Endodermal cell (in vitro differentiated cells): ENCODE results near the gene CD27. TPM values are rescaled to one million over a fixed set of nuclear protein-coding genes. Genes with fewer than 3 reads are reported as not detected.
A peak's percentile ranks its signal among the peaks of the same experiment; 100 is the strongest.

Source experiments
- DNase-seq: peaks from one replicate; pipeline ENCODE4 v3.0.0-alpha.2; 2017
- H3K27ac ChIP-seq: 2 replicates; pipeline ENCODE4 v1.5.1; 2013; ENCODE audit warnings: mild to moderate bottlenecking, low read depth, low read length, moderate library complexity
- H3K27me3 ChIP-seq: 2 replicates; pipeline ENCODE4 v1.6.1; 2013; ENCODE audit warnings: mild to moderate bottlenecking, low read length, moderate library complexity; ENCODE audit not compliant: insufficient read depth, control insufficient read depth, poor library complexity, severe bottlenecking
- H3K36me3 ChIP-seq: 2 replicates; pipeline ENCODE4 v1.7.0; 2013; ENCODE audit warnings: mild to moderate bottlenecking, low read length, moderate library complexity; ENCODE audit not compliant: control insufficient read depth, insufficient read depth
- H3K4me1 ChIP-seq: one replicate; pipeline ENCODE4 v1.7.0; 2013; ENCODE audit warnings: low read length; ENCODE audit not compliant: control insufficient read depth, insufficient read depth
- H3K4me3 ChIP-seq: 2 replicates; pipeline ENCODE4 v1.5.1; 2013; ENCODE audit warnings: mild to moderate bottlenecking, low read length, moderate library complexity
- H3K9ac ChIP-seq: 2 replicates; pipeline ENCODE4 v1.6.1; 2013; ENCODE audit warnings: mild to moderate bottlenecking, low read length, moderate library complexity; ENCODE audit not compliant: poor library complexity, severe bottlenecking; ENCODE audit errors: extremely low read depth
- H3K9me3 ChIP-seq: 2 replicates; pipeline ENCODE4 v1.6.1; 2013; ENCODE audit warnings: mild to moderate bottlenecking, low read length, moderate library complexity; ENCODE audit not compliant: control insufficient read depth
- H3K27ac Mint-ChIP-seq: 2 replicates; pipeline ENCODE4 v1.8.0; 2020; ENCODE audit warnings: mixed read lengths
- H3K27me3 Mint-ChIP-seq: 2 replicates; pipeline ENCODE4 v1.8.0; 2021; ENCODE audit warnings: mild to moderate bottlenecking, mixed read lengths; ENCODE audit not compliant: insufficient read depth
- H3K36me3 Mint-ChIP-seq: 2 replicates; pipeline ENCODE4 v1.8.0; 2020; ENCODE audit warnings: low read depth, mixed read lengths
- H3K4me1 Mint-ChIP-seq: 2 replicates; pipeline ENCODE4 v1.8.0; 2020; ENCODE audit warnings: mixed read lengths
- H3K4me3 Mint-ChIP-seq: 2 replicates; pipeline ENCODE4 v1.8.0; 2020; ENCODE audit warnings: mild to moderate bottlenecking, moderate library complexity, mixed read lengths
- H3K9me3 Mint-ChIP-seq: 2 replicates; pipeline ENCODE4 v1.8.0; 2020; ENCODE audit warnings: mild to moderate bottlenecking, mixed read lengths
- whole genome bisulfite sequencing, 2 experiments: methylation state at CpG; one replicate each; pipeline versions ENCODE4 v1.1.5 to v1.1.7; 2013; ENCODE audit warnings: missing lambda C conversion rate in 2 of 2, mixed read lengths in 1 of 2; ENCODE audit not compliant: insufficient coverage in 1 of 2, insufficient read length in 1 of 2; 5-methylcytosine and 5-hydroxymethylcytosine counted together
- total RNA-seq, 2 donors: library from RNA; stranded (reverse); fragmentation: NEBNext Ultra II Directional in 1 of 2; extraction: Animal tissue kit (Norgen Biotek cat#: 25700) in 1 of 2; gene quantifications; 2 replicates in 1 of 2; 3 replicates in 1 of 2; pipeline ENCODE4 v1.2.1, GENCODE V29; 2021
- TF ChIP-seq, protein P1 (sequence below): fragments of 200-600 bp; sonication (generic); conservative IDR thresholded peaks from 2 replicates; pipeline ENCODE4 v1.5.0; 2021; ENCODE audit warnings: antibody characterized with exemption, mild to moderate bottlenecking

Gene CD27
- total RNA-seq, 2 donors from 2014 or later: 0.44 TPM; not detected in 1

DNA sequence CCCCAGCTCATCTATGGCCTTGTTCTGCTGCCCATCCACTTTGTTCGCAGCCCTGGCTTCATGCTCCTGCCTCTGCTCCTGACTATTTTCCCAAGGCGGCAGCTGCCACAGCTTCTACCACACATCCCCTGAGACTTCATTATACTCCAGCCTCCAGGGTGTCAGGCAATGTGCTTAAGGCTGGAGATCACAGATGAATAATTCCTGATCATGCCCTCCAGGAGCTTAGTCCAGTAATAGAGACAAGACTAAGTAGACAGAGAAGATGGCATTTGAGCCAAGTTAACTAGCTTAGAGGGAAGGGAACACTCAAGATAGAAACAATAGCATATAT lies 14.2 kb downstream of the CD27 start:
- Mint-ChIP-seq H3K9me3 (no peaks in the 10 kb centered on the region), H3K27ac (no peak overlapping the region), H3K4me1 (no peaks in the 10 kb centered on the region), H3K27me3 (no peaks in the 10 kb centered on the region), H3K36me3 (peaks cover 45% of the 10 kb centered on the region), H3K4me3 (no peak overlapping the region)
- Histone ChIP-seq H3K4me1 (no peaks in the 10 kb centered on the region), H3K4me3 (no peak overlapping the region), H3K9me3 (no peaks in the 10 kb centered on the region), H3K36me3 (peaks cover 12% of the 10 kb centered on the region), H3K9ac (no peak overlapping the region), H3K27me3 (no peaks in the 10 kb centered on the region), H3K27ac (no peak overlapping the region)
- 94 to 97% methylated on average over 2 of the region's 2 CpGs for WGBS, 2 experiments
- DNase-seq: no peak
- TF ChIP-seq, protein P1, sequence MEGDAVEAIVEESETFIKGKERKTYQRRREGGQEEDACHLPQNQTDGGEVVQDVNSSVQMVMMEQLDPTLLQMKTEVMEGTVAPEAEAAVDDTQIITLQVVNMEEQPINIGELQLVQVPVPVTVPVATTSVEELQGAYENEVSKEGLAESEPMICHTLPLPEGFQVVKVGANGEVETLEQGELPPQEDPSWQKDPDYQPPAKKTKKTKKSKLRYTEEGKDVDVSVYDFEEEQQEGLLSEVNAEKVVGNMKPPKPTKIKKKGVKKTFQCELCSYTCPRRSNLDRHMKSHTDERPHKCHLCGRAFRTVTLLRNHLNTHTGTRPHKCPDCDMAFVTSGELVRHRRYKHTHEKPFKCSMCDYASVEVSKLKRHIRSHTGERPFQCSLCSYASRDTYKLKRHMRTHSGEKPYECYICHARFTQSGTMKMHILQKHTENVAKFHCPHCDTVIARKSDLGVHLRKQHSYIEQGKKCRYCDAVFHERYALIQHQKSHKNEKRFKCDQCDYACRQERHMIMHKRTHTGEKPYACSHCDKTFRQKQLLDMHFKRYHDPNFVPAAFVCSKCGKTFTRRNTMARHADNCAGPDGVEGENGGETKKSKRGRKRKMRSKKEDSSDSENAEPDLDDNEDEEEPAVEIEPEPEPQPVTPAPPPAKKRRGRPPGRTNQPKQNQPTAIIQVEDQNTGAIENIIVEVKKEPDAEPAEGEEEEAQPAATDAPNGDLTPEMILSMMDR: no peak

DNA sequence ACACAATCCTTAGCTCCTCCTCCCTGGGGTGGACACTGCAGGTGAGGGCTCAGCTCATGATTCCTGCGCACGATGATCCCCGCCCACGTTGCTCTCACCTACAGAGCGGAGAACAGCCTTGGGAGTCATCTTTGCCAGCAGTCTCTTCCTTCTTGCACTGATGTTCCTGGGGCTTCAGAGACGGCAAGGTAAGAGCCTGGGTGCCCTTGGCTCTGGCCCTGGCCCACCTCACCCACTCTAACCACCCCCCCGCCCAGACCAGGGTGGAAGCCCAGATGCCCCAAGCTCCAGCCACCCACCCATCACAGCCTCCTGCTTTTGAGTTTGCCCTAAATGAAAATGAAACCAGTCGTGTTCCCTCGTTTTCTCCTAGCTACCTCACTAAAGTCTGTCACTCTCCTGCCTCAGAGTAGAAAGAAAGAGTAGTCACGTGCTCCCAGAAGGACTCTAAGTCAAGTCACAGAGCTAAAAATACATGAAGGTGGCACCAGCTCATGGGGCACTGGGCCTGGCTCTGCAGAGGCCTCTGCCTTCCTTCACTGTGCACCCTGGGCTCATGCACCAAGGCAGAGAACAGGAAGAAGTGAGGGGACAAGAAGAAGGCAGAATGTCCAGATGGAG lies 16.1 kb downstream of the CD27 start:
- H3K9me3 Mint-ChIP-seq: no peaks in the 10 kb centered on the region
- DNase-seq: no peak
- WGBS, 2 experiments: 84 to 89% methylated on average over 4 to 10 of the region's 10 CpGs
- H3K36me3 Mint-ChIP-seq: peaks cover 58% of the 10 kb centered on the region
- TF ChIP-seq, protein P1: no peak
- H3K27me3 ChIP-seq: no peaks in the 10 kb centered on the region
- H3K27ac ChIP-seq: no peak overlapping the region
- H3K36me3 ChIP-seq: peaks cover 26% of the 10 kb centered on the region
- no peak overlapping the region for H3K9ac ChIP-seq
- H3K27me3 Mint-ChIP-seq: no peaks in the 10 kb centered on the region
- H3K4me3 ChIP-seq: no peak overlapping the region
- no peaks in the 10 kb centered on the region for H3K9me3 ChIP-seq
- no peaks in the 10 kb centered on the region for H3K4me1 Mint-ChIP-seq
- H3K27ac Mint-ChIP-seq: peak overlapping the region; percentile 12
- H3K4me3 Mint-ChIP-seq: no peak overlapping the region
- H3K4me1 ChIP-seq: no peaks in the 10 kb centered on the region

DNA sequence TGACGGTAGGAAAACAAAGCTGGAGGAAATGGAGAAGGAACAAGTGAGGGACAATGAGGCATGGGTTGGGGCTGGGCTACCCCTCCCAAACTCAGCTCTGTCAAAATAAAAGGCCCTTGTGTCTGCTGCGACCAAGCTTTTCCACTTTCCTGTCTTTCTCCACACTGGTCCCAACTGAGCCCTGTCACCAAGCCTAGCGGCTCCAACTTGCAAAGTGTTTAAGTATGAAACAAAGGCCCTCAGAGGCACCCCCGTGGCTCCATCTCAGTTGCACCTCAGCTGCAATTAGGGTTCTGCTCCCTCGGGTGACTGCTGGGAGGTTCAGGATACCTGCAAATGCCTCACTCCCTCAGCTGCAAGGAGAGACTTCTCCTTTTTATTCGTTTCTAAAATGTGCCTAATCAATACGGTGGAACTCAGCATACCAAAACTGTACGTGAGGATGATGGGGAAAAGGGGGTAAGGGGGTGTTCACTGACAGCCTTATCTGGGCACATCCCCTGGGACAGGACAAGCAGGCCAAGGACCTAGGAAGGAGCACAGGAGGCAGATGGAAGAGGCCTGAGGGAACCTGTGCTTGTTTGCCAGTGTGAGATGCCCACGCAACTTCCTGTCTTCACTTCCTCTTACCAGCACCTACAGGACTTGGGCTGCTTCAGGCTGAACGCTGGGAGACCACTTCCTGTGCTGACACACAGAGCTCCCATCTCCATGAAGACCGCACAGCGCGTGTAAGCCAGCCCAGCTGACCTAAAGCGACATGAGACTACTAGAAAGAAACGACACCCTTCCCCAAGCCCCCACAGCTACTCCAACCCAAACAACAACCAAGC lies 16.9 kb downstream of the CD27 start:
- Histone ChIP-seq H3K4me3 (no peak overlapping the region), H3K4me1 (no peaks in the 10 kb centered on the region), H3K9me3 (no peaks in the 10 kb centered on the region), H3K9ac (no peak overlapping the region), H3K27me3 (no peaks in the 10 kb centered on the region), H3K27ac (no peak overlapping the region), H3K36me3 (peaks cover 28% of the 10 kb centered on the region)
- WGBS, 2 experiments: 90 to 97% methylated on average over 5 to 15 of the region's 15 CpGs
- H3K9me3 Mint-ChIP-seq: no peaks in the 10 kb centered on the region
- no peak overlapping the region for H3K4me3 Mint-ChIP-seq
- H3K27me3 Mint-ChIP-seq: no peaks in the 10 kb centered on the region
- no peak for DNase-seq
- H3K4me1 Mint-ChIP-seq: no peaks in the 10 kb centered on the region
- TF ChIP-seq, protein P1: no peak
- H3K36me3 Mint-ChIP-seq: peaks cover 62% of the 10 kb centered on the region
- no peak overlapping the region for H3K27ac Mint-ChIP-seq
